ENCODE data around the gene WDR38.
"Not testable (repeated sequence)": the region's sequence is repeated elsewhere in the genome, so short reads cannot be mapped to it uniquely, and the experiment has no call there.

The WDR38 gene

GRCh38 chr9:124843456-124844034, 9.7 kb upstream of the WDR38 start:
- no peak for DNase-seq (ENCODE audit: low read depth)
- no peak overlapping the region for H3K4me3 ChIP-seq (ENCODE audit: low read length)
- no peak for TF ChIP-seq CTCF (IDR thresholded peaks at IDR 0.05; ENCODE audit: insufficient read depth, low read depth, low read length, missing control alignments)

DNA sequence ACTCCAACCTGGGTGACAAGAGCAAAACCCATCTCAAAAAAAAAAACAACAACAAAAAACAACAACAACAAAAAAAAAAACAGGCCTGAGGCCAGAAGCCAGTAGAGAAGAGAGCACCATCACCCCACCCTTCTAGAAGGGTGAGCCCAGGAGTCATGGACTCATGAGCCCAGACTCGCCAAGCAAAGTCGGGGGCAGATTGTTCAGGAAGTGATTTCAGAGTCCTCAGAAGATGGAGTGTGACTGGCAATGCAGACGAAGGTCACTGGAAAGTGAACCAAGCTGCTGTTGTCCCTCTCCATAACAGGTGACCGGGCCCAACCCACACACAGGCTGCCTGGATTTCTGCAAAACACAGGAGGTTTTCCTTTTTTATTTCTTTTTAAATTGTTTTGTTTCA, 9.0 kb upstream of the WDR38 start:
- no peak for DNase-seq (ENCODE audit: low read depth)
- H3K4me3 ChIP-seq (ENCODE audit: low read length) = no peak overlapping the region
- TF ChIP-seq CTCF (IDR thresholded peaks at IDR 0.05; ENCODE audit: insufficient read depth, low read depth, low read length, missing control alignments) = no peak

- not testable (repeated sequence) for H3K4me3 ChIP-seq (ENCODE audit: low read length); DNase-seq (ENCODE audit: low read depth)
Measured at GRCh38 chr9:124846467-124846866, 6.8 kb upstream of the WDR38 start.

DNA sequence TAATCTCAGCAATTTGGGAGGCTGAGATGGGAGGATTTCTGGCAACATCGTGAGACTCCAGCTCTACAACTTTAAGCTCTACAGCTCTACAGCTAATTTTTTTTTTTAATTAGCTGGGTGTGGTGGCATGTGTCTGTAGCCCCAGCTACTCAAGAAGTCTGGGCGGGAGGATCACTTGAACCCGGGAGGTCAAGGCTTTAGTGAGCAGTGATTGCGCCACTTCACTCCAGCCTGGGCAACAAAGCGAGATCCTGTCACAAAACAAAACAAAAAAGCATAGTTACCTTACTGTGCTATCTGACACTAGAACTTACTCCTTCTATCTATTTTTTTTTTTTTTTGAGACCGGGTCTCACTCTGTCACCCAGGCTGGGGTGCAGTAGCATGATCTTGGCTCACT, 6.3 kb upstream of the WDR38 start:
- no peak overlapping the region for H3K4me3 ChIP-seq (ENCODE audit: low read length)
- DNase-seq (ENCODE audit: low read depth) = no peak
- TF ChIP-seq CTCF (IDR thresholded peaks at IDR 0.05; ENCODE audit: insufficient read depth, low read depth, low read length, missing control alignments) = no peak

- TF ChIP-seq CTCF (IDR thresholded peaks at IDR 0.05; ENCODE audit: insufficient read depth, low read depth, low read length, missing control alignments) = no peak
- H3K4me3 ChIP-seq (ENCODE audit: low read length) = no peak overlapping the region
- DNase-seq (ENCODE audit: low read depth) = no peak
Measured at GRCh38 chr9:124849801-124850200, 3.5 kb upstream of the WDR38 start.

DNA sequence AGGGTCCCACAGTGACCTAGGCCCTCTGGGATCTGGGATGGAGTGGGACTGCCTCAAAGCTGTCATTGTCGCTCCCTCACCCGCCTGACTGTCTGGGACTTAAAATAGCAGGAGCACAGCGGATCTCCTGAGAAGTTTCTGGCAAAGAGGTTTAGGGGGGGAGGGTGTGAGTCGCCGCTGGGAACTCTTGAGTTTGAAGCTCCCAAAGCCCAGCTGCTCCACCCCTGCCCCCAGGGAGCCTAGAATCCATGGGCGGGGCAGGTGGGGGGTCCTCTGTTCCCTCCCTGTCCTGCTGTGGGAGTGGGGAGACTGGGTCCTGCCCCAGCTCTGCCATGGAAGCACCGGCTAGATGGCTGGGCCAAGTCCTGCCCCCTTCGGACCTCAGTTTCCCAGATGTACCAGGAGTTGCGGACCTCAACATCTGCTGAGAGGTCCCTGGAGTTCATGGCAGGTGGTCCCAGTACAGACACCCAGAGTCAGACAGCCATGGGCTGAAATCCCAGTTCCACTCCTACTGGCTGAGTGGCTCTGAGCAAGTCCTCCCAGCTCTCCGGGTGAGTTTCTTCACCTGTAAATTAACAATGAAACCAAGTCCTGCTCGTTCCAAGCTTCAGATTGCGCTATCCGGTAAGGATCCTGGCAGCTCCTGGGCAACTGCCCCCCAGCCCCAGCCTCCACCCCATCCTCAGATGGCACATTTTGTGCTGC, 985 bp upstream of the WDR38 start:
- H3K4me3 ChIP-seq (ENCODE audit: low read length) = no peak overlapping the region
- no peak for TF ChIP-seq CTCF (IDR thresholded peaks at IDR 0.05; ENCODE audit: insufficient read depth, low read depth, low read length, missing control alignments)
- DNase-seq (ENCODE audit: low read depth) = no peak

GRCh38 chr9:124853605-124854143, 414 bp downstream of the WDR38 start:
- DNase-seq (ENCODE audit: low read depth) = no peak
- no peak for TF ChIP-seq CTCF (IDR thresholded peaks at IDR 0.05; ENCODE audit: insufficient read depth, low read depth, low read length, missing control alignments)
- no peak overlapping the region for H3K4me3 ChIP-seq (ENCODE audit: low read length)

Measured in epithelial cell of esophagus (primary cell).